Natural killer cell (primary cell): Measurements from ENCODE around the gene CD302. TPM values are rescaled to one million over a fixed set of nuclear protein-coding genes. Genes with fewer than 3 reads are reported as not detected.
A peak's percentile ranks its signal among the peaks of the same experiment; 100 is the strongest.

Source experiments
- ATAC-seq, 3 donors: fragments of 150-1000 bp in 2 of 3; fragments of 200-7000 bp in 1 of 3; cut with Tn5 transposase; 1 replicate in 1 of 3; 2 replicates in 2 of 3; pipeline ENCODE4 v1.10.0; 2021; ENCODE audit warnings: mild to moderate bottlenecking in 2 of 3, moderate library complexity in 2 of 3
- DNase-seq, 2 donors: peaks; one replicate each; pipeline versions ENCODE4 v3.0.0 to v3.0.0-alpha.2; 2013 to 2021; ENCODE audit warnings: mixed read lengths in 1 of 2
- H3K27ac ChIP-seq: one replicate; pipeline ENCODE4 v1.5.1; 2013; ENCODE audit warnings: mild to moderate bottlenecking, low read length
- H3K27me3 ChIP-seq: one replicate; pipeline ENCODE4 v1.6.1; 2013; ENCODE audit warnings: low read length; ENCODE audit not compliant: control insufficient read depth, insufficient read depth
- H3K36me3 ChIP-seq: one replicate; pipeline ENCODE4 v1.6.1; 2013; ENCODE audit warnings: low read length; ENCODE audit not compliant: control insufficient read depth, insufficient read depth
- H3K4me1 ChIP-seq: one replicate; pipeline ENCODE4 v1.6.1; 2013; ENCODE audit warnings: low read length; ENCODE audit not compliant: control insufficient read depth, insufficient read depth
- H3K4me3 ChIP-seq: one replicate; pipeline ENCODE4 v1.5.1; 2013; ENCODE audit warnings: low read length
- H3K9me3 ChIP-seq: one replicate; pipeline ENCODE4 v1.6.1; 2013; ENCODE audit warnings: low read length; ENCODE audit not compliant: control insufficient read depth, insufficient read depth
- H3K27ac Mint-ChIP-seq, 2 donors: one replicate each; pipeline ENCODE4 v1.8.0; 2022; ENCODE audit warnings: mild to moderate bottlenecking in 2 of 2, mixed read lengths in 2 of 2, moderate library complexity in 1 of 2
- H3K27me3 Mint-ChIP-seq, 2 donors: one replicate each; pipeline ENCODE4 v1.8.0; 2022; ENCODE audit warnings: low read depth in 2 of 2, mixed read lengths in 2 of 2
- H3K36me3 Mint-ChIP-seq: one replicate; pipeline ENCODE4 v1.8.0; 2022; ENCODE audit warnings: mixed read lengths
- H3K4me1 Mint-ChIP-seq, 2 donors: one replicate each; pipeline ENCODE4 v1.8.0; 2022; ENCODE audit warnings: mixed read lengths in 2 of 2
- H3K4me3 Mint-ChIP-seq: one replicate; pipeline ENCODE4 v1.8.0; 2022; ENCODE audit warnings: mild to moderate bottlenecking, moderate library complexity, mixed read lengths
- H3K9me3 Mint-ChIP-seq, 2 donors: one replicate each; pipeline ENCODE4 v1.8.0; 2022; ENCODE audit warnings: mixed read lengths in 2 of 2
- WGBS: methylation state at CpG from one replicate; pipeline ENCODE4 v1.1.7; 2013; ENCODE audit warnings: missing lambda C conversion rate; ENCODE audit not compliant: insufficient coverage; 5-methylcytosine and 5-hydroxymethylcytosine counted together
- intact Hi-C: fragments of 100-400 bp; cut with micrococcal nuclease; formaldehyde crosslinking; loops from one replicate; pipeline ENCODE4 v1.14.2; 2022
- total RNA-seq, 4 donors: library from RNA; stranded (reverse); fragments of 120-200 nt in 1 of 4; gene quantifications; one replicate each; pipeline versions ENCODE4 v1.2.3 to v1.2.4, GENCODE V29; 2013 to 2022
- TF ChIP-seq, protein P1 (sequence below): fragments of 200-600 bp; IDR thresholded peaks from one replicate; pipeline ENCODE4 v1.8.0; 2022; ENCODE audit warnings: antibody characterized with exemption

CD302 gene
- total RNA-seq, 3 donors from 2014 or later (not counting 1 experiment from before 2014, with no cell fraction given), result 2.0 to 5.2 (median 5.1) TPM

DNA sequence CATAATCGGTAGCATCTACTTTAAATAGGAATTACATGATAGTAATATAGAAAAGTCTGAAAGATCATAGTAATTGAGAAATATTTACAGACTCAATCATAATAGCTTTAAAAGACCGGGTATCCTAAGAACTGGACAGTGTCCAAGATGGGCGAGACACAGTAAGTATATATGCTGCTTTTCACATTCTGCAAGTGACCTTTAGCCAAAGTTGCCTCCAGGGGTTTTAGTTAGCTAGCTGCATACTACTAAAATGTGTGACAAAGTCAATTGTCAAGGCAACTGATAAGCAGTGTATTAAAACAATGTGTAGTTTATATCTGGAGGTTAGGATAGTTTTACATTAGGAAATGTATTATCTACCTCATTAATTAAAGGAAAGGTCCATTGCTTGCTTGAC lies 24.6 kb downstream of the CD302 start:
- Mint-ChIP-seq H3K27ac (peak overlapping the region in 1 of 2 donors; percentile 19), H3K36me3 (no peaks in the 10 kb centered on the region), H3K9me3 (no peaks in the 10 kb centered on the region), H3K27me3 (no peaks in the 10 kb centered on the region), H3K4me3 (no peak overlapping the region), H3K4me1 (peaks cover 7% of the 10 kb centered on the region in 2 donors)
- Histone ChIP-seq H3K4me1 (no peaks in the 10 kb centered on the region), H3K4me3 (no peak overlapping the region), H3K27ac (no peak overlapping the region), H3K27me3 (no peaks in the 10 kb centered on the region), H3K9me3 (no peaks in the 10 kb centered on the region), H3K36me3 (peaks cover 15% of the 10 kb centered on the region)
- intact Hi-C loops, result no loop called here
- ATAC-seq (no peak), DNase-seq (no peak)
- TF ChIP-seq, protein P1, sequence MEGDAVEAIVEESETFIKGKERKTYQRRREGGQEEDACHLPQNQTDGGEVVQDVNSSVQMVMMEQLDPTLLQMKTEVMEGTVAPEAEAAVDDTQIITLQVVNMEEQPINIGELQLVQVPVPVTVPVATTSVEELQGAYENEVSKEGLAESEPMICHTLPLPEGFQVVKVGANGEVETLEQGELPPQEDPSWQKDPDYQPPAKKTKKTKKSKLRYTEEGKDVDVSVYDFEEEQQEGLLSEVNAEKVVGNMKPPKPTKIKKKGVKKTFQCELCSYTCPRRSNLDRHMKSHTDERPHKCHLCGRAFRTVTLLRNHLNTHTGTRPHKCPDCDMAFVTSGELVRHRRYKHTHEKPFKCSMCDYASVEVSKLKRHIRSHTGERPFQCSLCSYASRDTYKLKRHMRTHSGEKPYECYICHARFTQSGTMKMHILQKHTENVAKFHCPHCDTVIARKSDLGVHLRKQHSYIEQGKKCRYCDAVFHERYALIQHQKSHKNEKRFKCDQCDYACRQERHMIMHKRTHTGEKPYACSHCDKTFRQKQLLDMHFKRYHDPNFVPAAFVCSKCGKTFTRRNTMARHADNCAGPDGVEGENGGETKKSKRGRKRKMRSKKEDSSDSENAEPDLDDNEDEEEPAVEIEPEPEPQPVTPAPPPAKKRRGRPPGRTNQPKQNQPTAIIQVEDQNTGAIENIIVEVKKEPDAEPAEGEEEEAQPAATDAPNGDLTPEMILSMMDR, result no peak
- WGBS, result 92% methylated on average over 2 of the region's 3 CpGs

DNA sequence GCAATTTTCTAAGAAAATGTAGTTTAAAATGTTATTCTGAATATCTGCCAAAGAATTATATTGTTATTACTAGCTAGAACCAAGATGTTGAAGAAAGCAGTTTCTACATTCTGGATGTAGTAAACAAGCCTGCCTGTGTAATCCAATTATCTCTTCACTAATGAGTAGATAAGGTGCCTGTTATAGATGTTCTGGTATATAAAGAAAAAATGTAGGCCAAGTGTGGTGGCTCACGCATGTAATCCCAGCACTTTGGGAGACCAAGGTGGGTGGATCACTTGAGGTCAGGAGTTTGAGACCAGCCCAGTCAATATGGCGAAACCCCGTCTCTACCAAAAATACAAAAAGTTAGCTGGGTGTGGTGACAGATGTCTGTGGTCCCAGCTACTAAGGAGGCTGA lies 28.9 kb downstream of the CD302 start:
- no peak overlapping the region for H3K27ac ChIP-seq
- peak overlapping the region; percentile 24 to 31 for H3K27ac Mint-ChIP-seq

DNA sequence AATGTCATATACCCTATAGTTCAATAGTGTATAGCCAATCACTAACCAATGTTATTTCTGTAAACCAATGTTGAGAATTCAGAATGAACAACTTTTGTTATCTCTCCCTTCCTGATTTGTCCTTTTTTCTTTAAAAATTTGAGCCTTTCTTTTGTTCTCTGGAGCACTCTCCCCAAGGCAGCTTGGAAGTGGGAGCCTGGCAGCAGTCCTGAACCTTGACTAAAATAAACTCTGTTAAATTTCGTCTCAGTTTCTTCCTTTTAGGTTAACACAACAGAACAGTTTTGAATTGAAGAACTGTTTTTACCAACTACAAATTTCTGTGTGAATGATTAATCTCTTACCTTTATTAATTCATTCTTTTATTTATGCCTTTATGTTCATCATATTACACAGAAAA lies 35.9 kb downstream of the CD302 start:
- Histone ChIP-seq H3K27ac (no peak overlapping the region), H3K4me3 (no peak overlapping the region), H3K36me3 (peaks cover 66% of the 10 kb centered on the region), H3K27me3 (no peaks in the 10 kb centered on the region), H3K4me1 (no peaks in the 10 kb centered on the region), H3K9me3 (no peaks in the 10 kb centered on the region)
- intact Hi-C loops, result no loop called here
- H3K27ac Mint-ChIP-seq, result peak overlapping the region in 1 of 2 donors; percentile 53
- H3K9me3 Mint-ChIP-seq, result no peaks in the 10 kb centered on the region
- WGBS, result 78% methylated on average over 1 of the region's 1 CpG
- no peak overlapping the region for H3K4me3 Mint-ChIP-seq
- H3K27me3 Mint-ChIP-seq, result no peaks in the 10 kb centered on the region
- ATAC-seq (no peak), DNase-seq (no peak)
- TF ChIP-seq, protein P1, result no peak
- H3K4me1 Mint-ChIP-seq, result peaks cover 19 to 38% of the 10 kb centered on the region in 2 donors
- H3K36me3 Mint-ChIP-seq, result no peaks in the 10 kb centered on the region

More for the DNA sequence above, 28.9 kb downstream of the CD302 start:
- Mint-ChIP-seq H3K4me1 (peaks cover under 1 to 17% of the 10 kb centered on the region in 2 donors), H3K27me3 (no peaks in the 10 kb centered on the region), H3K36me3 (no peaks in the 10 kb centered on the region), H3K9me3 (no peaks in the 10 kb centered on the region), H3K4me3 (no peak overlapping the region)
- ATAC-seq (no peak), DNase-seq (no peak)
- Histone ChIP-seq H3K9me3 (no peaks in the 10 kb centered on the region), H3K4me3 (no peak overlapping the region), H3K27me3 (no peaks in the 10 kb centered on the region), H3K36me3 (peaks cover 44% of the 10 kb centered on the region), H3K4me1 (no peaks in the 10 kb centered on the region)
- intact Hi-C loops, result no loop called here
- TF ChIP-seq, protein P1, result no peak
- 100% methylated on average over 3 of the region's 3 CpGs for WGBS

DNA sequence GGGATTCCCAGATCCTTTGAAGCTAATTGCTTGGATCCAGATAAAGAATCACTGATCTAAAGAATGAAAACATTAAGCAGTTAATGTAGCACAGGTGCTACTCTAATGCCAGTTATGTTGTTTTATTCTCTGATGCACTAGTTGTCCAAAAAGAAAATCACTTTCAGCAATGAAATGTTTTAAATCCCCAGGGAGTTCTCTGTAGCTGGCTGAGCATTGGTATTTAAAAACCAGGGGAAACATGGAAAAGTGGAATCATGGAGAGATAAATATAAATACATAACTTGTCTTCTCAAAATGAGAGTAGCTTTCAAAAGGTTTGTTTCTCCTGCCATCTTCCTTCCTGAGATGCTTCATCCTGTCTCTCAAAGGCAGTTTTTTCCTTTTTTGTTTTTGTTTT lies 37.7 kb downstream of the CD302 start:
- no peak overlapping the region for H3K4me3 Mint-ChIP-seq
- ATAC-seq (no peak), DNase-seq (no peak)
- no peaks in the 10 kb centered on the region for H3K4me1 ChIP-seq
- H3K27me3 ChIP-seq, result no peaks in the 10 kb centered on the region
- H3K4me3 ChIP-seq, result no peak overlapping the region
- intact Hi-C loops, result no loop called here
- no peaks in the 10 kb centered on the region for H3K9me3 Mint-ChIP-seq
- H3K36me3 ChIP-seq, result peaks cover 67% of the 10 kb centered on the region
- TF ChIP-seq, protein P1, result no peak
- no peaks in the 10 kb centered on the region for H3K36me3 Mint-ChIP-seq
- H3K9me3 ChIP-seq, result no peaks in the 10 kb centered on the region
- no peak overlapping the region for H3K27ac ChIP-seq
- no peaks in the 10 kb centered on the region for H3K27me3 Mint-ChIP-seq
- H3K4me1 Mint-ChIP-seq, result peaks cover 19 to 31% of the 10 kb centered on the region in 2 donors
- H3K27ac Mint-ChIP-seq, result peak overlapping the region; percentile 29 to 78
